Tibial nerve (tissue), 4 donors: Measurements from ENCODE around the gene SLMAP. TPM values are rescaled to one million over a fixed set of nuclear protein-coding genes. Genes with fewer than 3 reads are reported as not detected.

Source experiments
- DNase-seq, 2 donors: peaks; one replicate each; pipeline ENCODE4 v3.0.0-alpha.2; 2019; ENCODE audit warnings: low spot score in 2 of 2
- H3K27ac ChIP-seq, 4 donors: fragments of 200-600 bp; sonication (generic) in 3 of 4; one replicate each; pipeline ENCODE4 v1.5.1; 2017 to 2019; ENCODE audit warnings: mild to moderate bottlenecking in 1 of 4
- H3K27me3 ChIP-seq, 2 donors: fragments of 200-600 bp; sonication (generic) in 1 of 2; one replicate each; pipeline versions ENCODE4 v1.5.1 to v1.6.0; 2017 to 2019
- H3K36me3 ChIP-seq, 3 donors: fragments of 200-600 bp; sonication (generic); one replicate each; pipeline ENCODE4 v1.5.1; 2018 to 2019
- H3K4me1 ChIP-seq, 4 donors: fragments of 200-600 bp; sonication (generic) in 3 of 4; one replicate each; pipeline ENCODE4 v1.5.1; 2017 to 2019
- H3K4me3 ChIP-seq, 4 donors: fragments of 200-600 bp; sonication (generic) in 3 of 4; one replicate each; pipeline ENCODE4 v1.5.1; 2017 to 2019; ENCODE audit warnings: mild to moderate bottlenecking in 1 of 4, moderate library complexity in 1 of 4
- H3K9me3 ChIP-seq, 4 donors: fragments of 200-600 bp; sonication (generic) in 3 of 4; one replicate each; pipeline ENCODE4 v1.5.1; 2017 to 2019
- CTCF ChIP-seq, 5 experiments: fragments of 200-600 bp in 3 of 5; fragments of 450-650 bp in 2 of 5; sonication (generic) in 3 of 5; IDR thresholded peaks; one replicate each; pipeline ENCODE4 v1.5.1; 2016 to 2019; ENCODE audit warnings: antibody characterized with exemption in 5 of 5, mild to moderate bottlenecking in 3 of 5, moderate library complexity in 2 of 5
- EP300 ChIP-seq, 2 donors: sonication (generic); formaldehyde crosslinking; IDR thresholded peaks; one replicate each; pipeline ENCODE4 v1.6.1; 2017; ENCODE audit warnings: antibody characterized with exemption in 2 of 2, mild to moderate bottlenecking in 1 of 2
- POLR2A ChIP-seq, 2 donors: fragments of 450-650 bp; IDR thresholded peaks; one replicate each; pipeline ENCODE4 v1.6.1; 2017; ENCODE audit warnings: antibody characterized with exemption in 2 of 2, mild to moderate bottlenecking in 2 of 2, moderate library complexity in 2 of 2
- WGBS, 2 donors: methylation state at CpG; one replicate each; pipeline ENCODE4 v1.1.5; 2018; 5-methylcytosine and 5-hydroxymethylcytosine counted together
- total RNA-seq, 4 donors: library from RNA; depleted of rRNA; stranded (reverse); fragments of >200 nt; gene quantifications; one replicate each; pipeline ENCODE4 v1.1.0, GENCODE V29; 2016

SLMAP gene
- total RNA-seq, 4 donors from 2014 or later: 66.6 to 101 (median 87.4) TPM

- no peaks in the 10 kb centered on the region for H3K27me3 ChIP-seq
- no peaks in the 10 kb centered on the region for H3K9me3 ChIP-seq
- peaks cover 0 to 25% (median 0%) of the 10 kb centered on the region in 4 donors for H3K4me1 ChIP-seq
- TF ChIP-seq CTCF (IDR thresholded peaks at IDR 0.05) (no peak), POLR2A (IDR thresholded peaks at IDR 0.05) (no peak), EP300 (IDR thresholded peaks at IDR 0.05) (no peak)
- no peak for DNase-seq
- no peak overlapping the region for H3K27ac ChIP-seq
- WGBS, 2 donors: 92 to 95% methylated on average over 4 of the region's 4 CpGs
- no peaks in the 10 kb centered on the region for H3K36me3 ChIP-seq
- no peak overlapping the region for H3K4me3 ChIP-seq
These were observed 16.1 kb downstream of the SLMAP start for GRCh38 chr3:57772251-57772650.

- H3K4me3 ChIP-seq: no peak overlapping the region
- H3K9me3 ChIP-seq: no peaks in the 10 kb centered on the region
- peaks cover 0 to 13% (median 1%) of the 10 kb centered on the region in 4 donors for H3K4me1 ChIP-seq
- no peaks in the 10 kb centered on the region for H3K27me3 ChIP-seq
- H3K36me3 ChIP-seq: no peaks in the 10 kb centered on the region
- no peak for DNase-seq
- no peak overlapping the region for H3K27ac ChIP-seq
- 49 to 53% methylated on average over 3 of the region's 3 CpGs for WGBS, 2 donors
- no peak for TF ChIP-seq EP300 (IDR thresholded peaks at IDR 0.05)
- no peak for TF ChIP-seq POLR2A (IDR thresholded peaks at IDR 0.05)
- TF ChIP-seq CTCF (IDR thresholded peaks at IDR 0.05): no peak
These were observed 21.7 kb downstream of the SLMAP start for GRCh38 chr3:57777774-57778173.

GRCh38 chr3:57778494-57778893 is 22.4 kb downstream of the SLMAP start:
- Histone ChIP-seq H3K27ac (no peak overlapping the region), H3K4me3 (no peak overlapping the region), H3K27me3 (no peaks in the 10 kb centered on the region), H3K36me3 (no peaks in the 10 kb centered on the region), H3K9me3 (no peaks in the 10 kb centered on the region), H3K4me1 (peaks cover 0 to 20% (median 3%) of the 10 kb centered on the region in 4 donors)
- 84 to 85% methylated on average over 1 of the region's 1 CpG for WGBS, 2 donors
- DNase-seq: no peak
- TF ChIP-seq POLR2A (IDR thresholded peaks at IDR 0.05): no peak
- no peak for TF ChIP-seq EP300 (IDR thresholded peaks at IDR 0.05)
- no peak for TF ChIP-seq CTCF (IDR thresholded peaks at IDR 0.05)

GRCh38 chr3:57779666-57780065 is 23.6 kb downstream of the SLMAP start:
- Histone ChIP-seq H3K27ac (no peak overlapping the region), H3K4me1 (peaks cover 0 to 25% (median 3%) of the 10 kb centered on the region in 4 donors), H3K36me3 (no peaks in the 10 kb centered on the region), H3K4me3 (no peak overlapping the region), H3K9me3 (no peaks in the 10 kb centered on the region), H3K27me3 (no peaks in the 10 kb centered on the region)
- no peak for TF ChIP-seq EP300 (IDR thresholded peaks at IDR 0.05)
- no peak for TF ChIP-seq CTCF (IDR thresholded peaks at IDR 0.05)
- no peak for TF ChIP-seq POLR2A (IDR thresholded peaks at IDR 0.05)
- no peak for DNase-seq
- WGBS, 2 donors: 95 to 100% methylated on average over 1 of the region's 1 CpG

- no peak for TF ChIP-seq EP300 (IDR thresholded peaks at IDR 0.05)
- no peak for TF ChIP-seq CTCF (IDR thresholded peaks at IDR 0.05)
- no peak for TF ChIP-seq POLR2A (IDR thresholded peaks at IDR 0.05)
- no peak overlapping the region for H3K4me3 ChIP-seq
- no peaks in the 10 kb centered on the region for H3K36me3 ChIP-seq
- H3K27me3 ChIP-seq: no peaks in the 10 kb centered on the region
- no peak overlapping the region for H3K27ac ChIP-seq
- peaks cover 0 to 25% (median 3%) of the 10 kb centered on the region in 4 donors for H3K4me1 ChIP-seq
- no peak for DNase-seq
- no peaks in the 10 kb centered on the region for H3K9me3 ChIP-seq
- WGBS, 2 donors: 80 to 84% methylated on average over 6 of the region's 6 CpGs
These were observed 27.3 kb downstream of the SLMAP start for GRCh38 chr3:57783186-57784088.
